HG03521 (cell line): ENCODE measurements around the gene CATSPER1.
"Not testable (repeated sequence)": the region's sequence is repeated elsewhere in the genome, so short reads cannot be mapped to it uniquely, and the experiment has no call there.

Experiments used
- ATAC-seq: cut with Tn5 transposase; IDR thresholded peaks from one replicate; pipeline ENCODE4 v1.9.1; 2021; ENCODE audit warnings: mild to moderate bottlenecking, moderate library complexity; ENCODE audit not compliant: unreplicated experiment

Gene CATSPER1

GRCh38 chr11:66051766-66052663, 25.7 kb upstream of the CATSPER1 start, which contains the start of gene SF3B2:
SF3B2 (plus strand) TSS chr11:66052364; CDS start chr11:66052385, 21 bp downstream.
- peak; percentile 95 for ATAC-seq

GRCh38 chr11:66051371-66051765, 25.1 kb upstream of the CATSPER1 start:
- no peak for ATAC-seq

DNA sequence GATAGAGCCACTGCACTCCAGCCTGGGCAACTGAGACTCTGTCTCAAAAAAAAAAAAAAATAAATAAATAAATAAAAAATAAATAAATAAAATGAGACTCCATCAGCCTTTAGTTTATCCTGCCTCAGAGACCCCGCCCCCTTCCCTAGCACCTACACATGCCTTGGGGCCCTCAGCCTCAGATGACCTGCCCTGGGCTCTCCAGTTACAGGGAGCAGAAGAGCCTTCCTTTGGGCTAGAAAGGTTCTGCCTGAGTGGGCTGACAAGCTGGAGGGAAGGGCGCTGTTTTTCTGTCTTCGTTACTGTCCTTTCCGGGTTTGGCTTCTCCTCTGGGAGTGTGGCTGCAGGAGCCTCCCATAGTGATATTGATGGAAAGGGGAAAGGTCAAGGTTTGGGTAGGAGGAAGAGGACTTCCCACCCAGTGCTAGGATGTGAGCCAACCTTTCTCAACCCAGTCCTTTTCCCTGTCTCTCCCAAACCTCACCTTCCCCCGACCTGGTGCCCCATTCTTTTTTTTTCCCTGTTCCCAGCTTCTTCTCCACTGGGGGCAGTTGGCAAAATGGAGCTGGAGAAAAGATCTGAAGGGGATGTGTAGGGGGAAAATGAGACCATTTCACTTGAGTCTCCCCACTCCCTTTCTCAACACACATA, 24.4 kb upstream of the CATSPER1 start:
- no peak for ATAC-seq

GRCh38 chr11:66048547-66049323, 22.5 kb upstream of the CATSPER1 start, which contains the start of gene GAL3ST3:
GAL3ST3 (minus strand) TSS chr11:66049161; CDS start chr11:66045415, 3,746 bp downstream.
- no peak for ATAC-seq

DNA sequence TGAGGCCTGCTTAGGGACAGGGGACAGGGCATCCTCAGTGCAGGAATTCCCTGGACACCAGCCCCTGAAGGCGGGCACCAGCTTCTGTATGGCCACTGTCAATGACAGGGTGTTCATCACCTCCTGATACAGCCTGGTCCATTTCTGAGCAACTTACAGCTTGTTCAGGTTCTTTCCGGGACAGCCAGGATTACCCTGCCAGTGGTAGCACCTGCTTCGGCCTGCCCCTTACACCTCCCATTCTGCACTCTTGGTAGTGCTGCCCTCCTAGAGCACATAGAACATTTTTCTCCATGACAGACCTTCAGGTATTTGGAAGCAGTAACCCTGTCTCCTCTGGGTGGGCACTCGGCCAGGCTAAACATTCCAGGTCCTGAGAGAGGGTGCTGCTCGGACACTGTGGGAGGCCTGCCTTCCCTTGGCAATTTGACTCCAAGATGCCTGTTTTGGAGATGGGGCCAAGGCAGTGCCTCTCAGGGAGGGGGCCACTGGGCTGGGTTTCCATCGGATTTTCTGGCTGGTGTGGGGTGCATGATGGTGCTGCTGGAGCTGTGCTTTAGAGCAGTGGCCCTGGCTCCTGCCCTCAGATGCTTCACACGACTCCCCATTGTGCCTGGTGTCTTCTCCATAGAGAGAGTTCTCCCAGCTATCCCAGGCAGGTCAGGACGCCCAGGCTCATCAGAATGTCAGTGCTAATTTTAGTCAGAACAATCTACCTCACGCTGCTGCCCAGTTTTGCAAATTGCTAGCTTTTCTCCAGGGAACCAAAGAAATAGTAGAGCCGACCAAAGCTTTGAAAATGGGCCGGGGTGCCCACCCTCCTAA, 21.5 kb upstream of the CATSPER1 start:
- no peak for ATAC-seq

DNA sequence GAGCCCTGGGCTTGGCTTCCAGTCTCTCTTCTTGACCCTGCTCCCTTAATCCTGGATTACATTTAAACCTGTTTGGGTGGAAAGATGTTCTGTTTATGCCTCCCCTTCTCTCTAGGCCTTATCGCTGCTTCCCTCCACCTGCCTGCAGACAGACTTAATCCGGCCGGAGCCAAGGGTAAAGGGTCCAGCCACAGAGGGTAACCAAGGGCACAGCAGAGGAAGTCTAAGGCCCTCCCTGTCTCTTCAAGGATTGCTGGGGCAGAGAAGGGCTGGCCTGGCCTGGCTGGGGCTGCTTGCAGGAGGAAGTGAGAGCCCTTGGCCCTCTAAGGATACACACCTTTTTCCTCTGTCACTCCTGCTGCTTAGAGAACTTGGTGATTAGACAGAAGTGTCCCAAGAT, 20.6 kb upstream of the CATSPER1 start:
- no peak for ATAC-seq

- ATAC-seq: peak; percentile 59
These were observed 18.9 kb upstream of the CATSPER1 start for GRCh38 chr11:66045177-66045639.

GRCh38 chr11:66044757-66045156, 18.5 kb upstream of the CATSPER1 start:
- ATAC-seq: no peak

DNA sequence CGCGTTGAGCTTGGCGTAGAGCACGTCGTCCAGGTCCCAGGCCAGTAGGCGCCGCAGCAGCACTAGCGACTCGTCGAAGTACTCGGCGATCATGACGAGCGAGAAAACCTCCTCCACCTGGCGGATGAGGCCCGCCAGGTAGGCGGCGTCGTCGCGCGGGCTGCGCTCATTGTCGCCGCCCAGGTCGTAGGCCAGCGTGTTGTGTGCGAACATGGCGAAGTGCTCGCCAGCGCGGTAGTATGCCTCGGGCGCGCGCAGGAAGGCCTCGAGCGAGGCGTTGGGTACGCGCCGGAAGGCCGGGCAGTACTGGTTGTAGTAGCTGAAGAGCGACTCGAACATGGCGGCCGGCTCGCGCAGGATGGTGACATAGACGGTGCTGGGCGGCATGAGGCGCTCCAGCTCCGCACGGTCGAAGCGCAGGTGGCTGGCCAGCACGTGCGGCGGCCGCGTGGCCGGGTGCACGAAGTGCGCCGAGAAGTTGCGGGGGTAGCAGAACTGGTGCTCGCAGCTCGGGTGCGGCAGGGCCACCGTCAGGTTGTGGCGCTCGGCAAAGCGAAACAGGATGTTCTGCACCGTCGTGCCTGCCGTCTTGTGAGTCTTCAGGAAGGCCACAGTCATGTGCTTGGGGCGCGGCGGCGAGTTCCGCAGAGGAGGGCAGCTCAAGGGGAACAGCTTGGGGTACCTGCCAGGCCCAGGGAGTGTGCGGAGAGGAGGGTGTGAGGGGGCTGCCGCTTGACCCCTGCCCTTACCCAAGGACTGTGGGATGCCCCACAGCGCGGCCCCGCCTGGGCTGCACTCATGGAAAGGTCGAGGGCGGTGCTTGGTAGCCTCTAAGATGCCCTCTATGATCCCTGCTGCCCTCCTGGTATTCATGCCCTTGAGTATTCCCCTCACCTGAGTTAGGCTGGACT, 17.0 kb upstream of the CATSPER1 start:
- no peak for ATAC-seq

DNA sequence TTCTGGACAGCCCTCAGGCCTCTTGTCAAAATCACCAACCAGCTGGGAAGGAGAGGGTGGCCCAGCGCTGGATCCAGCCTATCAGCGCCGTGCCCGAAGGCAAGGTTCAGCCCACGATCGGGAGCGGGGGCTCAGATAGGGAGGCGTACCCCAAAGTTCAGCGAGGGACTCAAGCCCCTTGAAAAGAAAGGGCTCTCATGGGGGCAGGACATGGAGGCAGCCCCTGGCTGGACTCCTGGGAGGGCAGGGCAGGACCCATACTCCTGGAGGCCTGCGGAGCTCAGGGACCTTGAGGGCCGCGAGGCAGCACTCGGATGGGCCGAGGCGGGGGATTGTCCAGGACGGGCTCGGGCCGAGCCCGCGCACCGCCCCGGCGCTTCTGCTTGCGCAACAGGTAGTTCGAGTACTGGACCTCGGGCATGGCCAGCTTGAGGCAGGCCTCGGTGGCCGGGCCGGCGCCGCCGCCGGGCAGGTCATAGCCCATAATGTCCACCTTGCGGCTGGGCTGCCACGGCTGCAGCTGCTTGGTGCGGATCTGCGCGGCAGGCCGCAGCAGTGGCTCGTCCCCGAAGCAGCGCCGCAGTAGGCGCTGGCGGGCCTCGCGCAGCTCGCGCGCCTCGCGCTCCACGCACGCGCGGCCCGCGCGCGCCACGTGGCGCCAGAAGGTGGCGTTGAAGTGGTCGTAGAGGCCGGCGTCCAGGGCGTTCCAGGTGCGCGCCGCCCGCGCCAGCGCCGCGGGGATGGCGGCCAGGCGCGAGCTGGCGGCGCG, 16.1 kb upstream of the CATSPER1 start:
- ATAC-seq: no peak

DNA sequence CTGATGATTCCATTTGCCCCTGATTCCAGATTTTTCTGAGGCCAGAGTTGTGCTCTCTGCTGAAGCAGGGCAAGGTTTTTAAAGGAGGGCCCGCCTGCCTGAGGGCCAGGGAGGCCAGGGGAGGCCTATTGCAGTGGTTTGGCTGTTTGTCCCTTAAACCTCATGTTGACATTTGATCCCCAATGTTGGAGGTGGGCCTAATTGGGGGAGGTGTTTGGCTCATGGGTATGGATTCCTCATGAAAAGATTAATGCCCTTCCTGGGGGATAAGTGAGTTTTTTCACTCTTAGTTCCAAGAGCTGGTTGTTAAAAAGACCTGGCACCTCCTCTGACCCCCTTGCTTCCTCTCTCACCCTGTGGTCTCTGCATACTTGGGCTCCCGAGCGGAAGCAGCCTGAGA, 13.5 kb upstream of the CATSPER1 start:
- no peak for ATAC-seq

GRCh38 chr11:66037327-66037726, 11.0 kb upstream of the CATSPER1 start:
- no peak for ATAC-seq

DNA sequence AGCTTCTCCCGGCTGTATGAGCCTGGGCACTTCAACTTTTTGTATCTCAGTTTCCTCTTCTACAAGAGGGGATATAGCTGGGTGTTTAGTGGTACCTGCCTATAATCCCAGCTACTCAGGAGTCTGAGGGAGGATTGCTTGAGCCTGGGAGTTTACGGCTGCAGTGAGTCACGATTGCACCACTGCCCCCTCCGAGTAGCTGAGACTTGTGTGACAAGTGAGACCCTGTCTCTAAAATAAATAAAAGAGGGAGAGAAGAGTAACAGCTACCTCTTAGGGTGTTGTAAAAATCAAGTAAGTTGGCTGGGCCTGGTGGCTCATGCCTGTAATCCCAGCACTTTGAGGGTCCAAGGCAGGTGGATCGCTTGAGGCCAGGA, 10.0 kb upstream of the CATSPER1 start:
- no peak for ATAC-seq

GRCh38 chr11:66035653-66036333, 9.5 kb upstream of the CATSPER1 start:
- no peak for ATAC-seq

- ATAC-seq: no peak
These were observed 6.9 kb upstream of the CATSPER1 start for GRCh38 chr11:66032957-66033735.

DNA sequence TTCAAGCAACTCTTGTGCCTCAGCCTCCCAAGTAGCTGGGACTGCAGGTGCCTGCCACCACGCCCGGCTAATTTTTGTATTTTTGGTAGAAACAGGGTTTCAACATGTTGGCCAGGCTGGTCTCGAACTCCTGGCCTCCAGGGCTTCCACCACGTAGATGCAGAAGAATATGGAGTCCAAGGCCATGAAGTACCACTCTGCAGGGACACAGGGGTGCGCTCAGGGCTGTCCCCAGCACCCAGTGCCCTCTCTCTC, 3.2 kb downstream of the CATSPER1 start:
- not testable (repeated sequence) for ATAC-seq

DNA sequence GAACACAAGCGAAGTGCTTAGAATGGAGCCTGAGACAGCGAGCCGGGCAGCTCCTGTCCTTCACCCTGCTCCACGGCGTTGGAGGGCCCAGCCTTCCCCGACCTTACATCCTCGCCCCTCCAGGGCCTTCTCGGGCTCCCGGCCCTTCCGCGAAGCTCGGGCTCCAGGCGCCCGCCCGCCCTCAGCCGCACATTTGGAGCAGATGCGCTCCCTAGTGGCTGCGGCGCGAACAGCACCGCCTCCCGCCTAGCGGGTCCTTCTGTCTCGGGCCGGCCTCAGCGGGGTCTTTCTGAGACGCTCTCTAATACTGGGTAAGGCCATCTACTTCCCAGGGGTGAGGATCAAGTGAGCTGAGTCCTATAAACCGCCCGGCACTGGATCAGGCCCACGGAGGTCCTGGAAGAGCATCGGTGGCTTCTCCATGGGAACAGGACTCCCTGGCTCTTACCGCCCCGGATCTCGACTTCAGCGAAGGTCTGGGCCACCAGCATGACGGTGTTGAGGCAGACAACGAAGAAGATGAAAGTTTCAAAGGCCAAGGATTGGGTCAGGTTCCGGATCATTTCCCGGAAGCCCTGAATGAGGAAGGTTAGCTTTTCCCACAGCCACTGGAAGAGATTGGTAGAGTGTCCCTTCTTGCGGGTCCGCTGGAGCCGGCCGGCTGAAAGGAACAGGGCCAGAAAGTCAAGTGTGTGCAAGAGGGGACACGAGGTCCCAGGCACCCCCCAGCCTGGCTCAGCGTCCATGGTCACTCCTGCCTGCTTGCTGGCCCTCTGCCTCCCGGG, 3.7 kb downstream of the CATSPER1 start:
- ATAC-seq: no peak
